Measurements from ENCODE around the gene SCML1.

The SCML1 gene

GRCh38 chrX:17713288-17713687, 24.0 kb upstream of the SCML1 start:
- no peak for TF ChIP-seq ZBTB7A (IDR thresholded peaks at IDR 0.05; ENCODE audit: low read depth)
- TF ChIP-seq TCF12 (IDR thresholded peaks at IDR 0.05; ENCODE audit: low read depth): no peak
- TF ChIP-seq FOXM1 (IDR thresholded peaks at IDR 0.05; ENCODE audit: borderline replicate concordance, low read depth): no peak
- TF ChIP-seq USF1 (IDR thresholded peaks at IDR 0.05): no peak
- TF ChIP-seq EGR1 (IDR thresholded peaks at IDR 0.05): no peak
- no peak for TF ChIP-seq CEBPB (IDR thresholded peaks at IDR 0.05)
- no peak for TF ChIP-seq REST (IDR thresholded peaks at IDR 0.05; ENCODE audit: low read depth)
- TF ChIP-seq MAX (IDR thresholded peaks at IDR 0.05): no peak
- no peak for TF ChIP-seq YY1 (IDR thresholded peaks at IDR 0.05; ENCODE audit: low read depth)
- TF ChIP-seq TAF1 (IDR thresholded peaks at IDR 0.05; ENCODE audit: low read depth): no peak
- TF ChIP-seq NFIC (IDR thresholded peaks at IDR 0.05): no peak
- no peak for TF ChIP-seq TEAD4 (IDR thresholded peaks at IDR 0.05)
- TF ChIP-seq EP300 (IDR thresholded peaks at IDR 0.05; ENCODE audit: borderline replicate concordance): no peak
- TF ChIP-seq RAD21 (IDR thresholded peaks at IDR 0.05; ENCODE audit: low read depth): no peak
- no peak for TF ChIP-seq CREB1 (IDR thresholded peaks at IDR 0.05; ENCODE audit: low read depth)

- no peak for TF ChIP-seq NFIC (IDR thresholded peaks at IDR 0.05)
- no peak for TF ChIP-seq REST (IDR thresholded peaks at IDR 0.05; ENCODE audit: low read depth)
- TF ChIP-seq YY1 (IDR thresholded peaks at IDR 0.05; ENCODE audit: low read depth): no peak
- no peak for TF ChIP-seq RAD21 (IDR thresholded peaks at IDR 0.05; ENCODE audit: low read depth)
- TF ChIP-seq EP300 (IDR thresholded peaks at IDR 0.05; ENCODE audit: borderline replicate concordance): no peak
Observed at GRCh38 chrX:17718649-17719165, 18.6 kb upstream of the SCML1 start.

- TF ChIP-seq TEAD4 (IDR thresholded peaks at IDR 0.05): no peak
- TF ChIP-seq YY1 (IDR thresholded peaks at IDR 0.05; ENCODE audit: low read depth): no peak
- no peak for TF ChIP-seq TCF12 (IDR thresholded peaks at IDR 0.05; ENCODE audit: low read depth)
- no peak for TF ChIP-seq CREB1 (IDR thresholded peaks at IDR 0.05; ENCODE audit: low read depth)
- no peak for TF ChIP-seq EP300 (IDR thresholded peaks at IDR 0.05; ENCODE audit: borderline replicate concordance)
- TF ChIP-seq EGR1 (IDR thresholded peaks at IDR 0.05): no peak
- TF ChIP-seq NFIC (IDR thresholded peaks at IDR 0.05): no peak
- TF ChIP-seq ZBTB7A (IDR thresholded peaks at IDR 0.05; ENCODE audit: low read depth): no peak
- no peak for TF ChIP-seq CEBPB (IDR thresholded peaks at IDR 0.05)
- no peak for TF ChIP-seq REST (IDR thresholded peaks at IDR 0.05; ENCODE audit: low read depth)
- TF ChIP-seq TAF1 (IDR thresholded peaks at IDR 0.05; ENCODE audit: low read depth): no peak
Observed at GRCh38 chrX:17719711-17720110, 17.6 kb upstream of the SCML1 start.

GRCh38 chrX:17721715-17722114, 15.6 kb upstream of the SCML1 start:
- TF ChIP-seq RAD21 (IDR thresholded peaks at IDR 0.05; ENCODE audit: low read depth): no peak
- TF ChIP-seq FOXM1 (IDR thresholded peaks at IDR 0.05; ENCODE audit: borderline replicate concordance, low read depth): no peak
- TF ChIP-seq MAX (IDR thresholded peaks at IDR 0.05): no peak
- no peak for TF ChIP-seq TCF12 (IDR thresholded peaks at IDR 0.05; ENCODE audit: low read depth)
- no peak for TF ChIP-seq CREB1 (IDR thresholded peaks at IDR 0.05; ENCODE audit: low read depth)
- TF ChIP-seq EGR1 (IDR thresholded peaks at IDR 0.05): no peak
- no peak for TF ChIP-seq EP300 (IDR thresholded peaks at IDR 0.05; ENCODE audit: borderline replicate concordance)
- no peak for TF ChIP-seq TEAD4 (IDR thresholded peaks at IDR 0.05)
- TF ChIP-seq USF1 (IDR thresholded peaks at IDR 0.05): no peak
- no peak for TF ChIP-seq REST (IDR thresholded peaks at IDR 0.05; ENCODE audit: low read depth)
